MM.1S (cell line): ENCODE measurements around the gene SLU7.

Experiments used
- CTCF ChIP-seq: fragments of 300-600 bp; sonication (generic); IDR thresholded peaks from 2 replicates; pipeline ENCODE4 v1.5.1; 2016; ENCODE audit warnings: antibody characterized with exemption, low read length, mixed read lengths
- EZH2 ChIP-seq: fragments of 300-600 bp; sonication (generic); optimal IDR thresholded peaks from 2 replicates; pipeline ENCODE3; 2017; ENCODE audit warnings: low read depth, mild to moderate bottlenecking, antibody characterized with exemption, low read length, mixed read lengths

DNA sequence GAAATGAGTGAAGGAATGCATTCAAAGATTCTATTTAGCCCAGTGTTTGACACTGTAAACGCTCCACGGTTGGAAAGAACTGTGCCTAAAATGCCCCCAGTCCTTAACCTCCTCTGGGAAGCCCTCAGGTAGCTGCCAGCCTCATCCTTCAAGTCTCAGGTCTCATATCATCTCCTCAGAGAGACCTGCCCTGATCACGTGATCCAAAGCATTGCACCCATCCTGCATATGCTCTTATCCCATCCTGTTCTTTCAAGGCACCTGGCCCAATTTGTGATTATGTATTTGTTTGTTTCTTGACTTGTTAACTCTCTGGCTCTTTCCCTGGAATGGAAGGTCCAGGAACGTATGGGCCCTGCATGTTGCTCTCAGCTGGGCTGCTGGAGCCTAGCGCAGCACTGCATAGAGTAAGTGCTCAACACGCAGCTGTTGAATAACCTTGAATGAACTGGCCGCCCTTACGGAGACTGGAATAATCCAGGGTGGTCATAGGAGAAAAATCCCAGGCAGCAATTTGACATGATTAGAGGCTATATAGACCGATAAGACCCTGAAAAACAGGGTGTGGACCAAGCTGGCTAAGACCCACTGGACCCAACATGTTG lies 57.2 kb downstream of the SLU7 start:
- TF ChIP-seq CTCF (no peak), EZH2 (no peak)
